Glutamatergic neuron (in vitro differentiated cells): ENCODE data around the gene TRIM54. TPM values are rescaled to one million over a fixed set of nuclear protein-coding genes. Genes with fewer than 3 reads are reported as not detected.

Experiments
- DNase-seq: peaks from one replicate; pipeline ENCODE4 v3.0.0; 2022
- H3K27ac Mint-ChIP-seq: one replicate; pipeline ENCODE4 v1.8.0; 2020; ENCODE audit warnings: mild to moderate bottlenecking, mixed read lengths, inconsistent platforms; ENCODE audit not compliant: unreplicated experiment
- H3K27me3 Mint-ChIP-seq: one replicate; pipeline ENCODE4 v1.8.0; 2020; ENCODE audit warnings: mild to moderate bottlenecking, moderate library complexity, mixed read lengths, inconsistent platforms; ENCODE audit not compliant: unreplicated experiment
- H3K36me3 Mint-ChIP-seq: one replicate; pipeline ENCODE4 v1.8.0; 2020; ENCODE audit warnings: mild to moderate bottlenecking, mixed read lengths, inconsistent platforms; ENCODE audit not compliant: unreplicated experiment
- H3K4me1 Mint-ChIP-seq: one replicate; pipeline ENCODE4 v1.8.0; 2020; ENCODE audit warnings: mild to moderate bottlenecking, low read depth, mixed read lengths, inconsistent platforms; ENCODE audit not compliant: unreplicated experiment
- H3K4me3 Mint-ChIP-seq: one replicate; pipeline ENCODE4 v1.8.0; 2020; ENCODE audit warnings: mild to moderate bottlenecking, mixed read lengths, inconsistent platforms; ENCODE audit not compliant: unreplicated experiment
- H3K9me3 Mint-ChIP-seq: one replicate; pipeline ENCODE4 v1.8.0; 2020; ENCODE audit warnings: mild to moderate bottlenecking, moderate library complexity, mixed read lengths, inconsistent platforms; ENCODE audit not compliant: unreplicated experiment
- total RNA-seq: library from RNA; stranded (reverse); fragmentation: NEBNext Ultra II Directional; extraction: Animal tissue kit (Norgen Biotek cat#: 25700); gene quantifications from one replicate; pipeline ENCODE4 v1.2.1, GENCODE V29; 2021; ENCODE audit not compliant: unreplicated experiment
- TF ChIP-seq, protein P1 (sequence below): fragments of 200-600 bp; sonication (generic); IDR thresholded peaks from one replicate; pipeline ENCODE4 v1.5.0; 2021; ENCODE audit not compliant: partially characterized antibody, unreplicated experiment

The TRIM54 gene
- total RNA-seq, 1 donor from 2014 or later = 2.0 TPM

DNA sequence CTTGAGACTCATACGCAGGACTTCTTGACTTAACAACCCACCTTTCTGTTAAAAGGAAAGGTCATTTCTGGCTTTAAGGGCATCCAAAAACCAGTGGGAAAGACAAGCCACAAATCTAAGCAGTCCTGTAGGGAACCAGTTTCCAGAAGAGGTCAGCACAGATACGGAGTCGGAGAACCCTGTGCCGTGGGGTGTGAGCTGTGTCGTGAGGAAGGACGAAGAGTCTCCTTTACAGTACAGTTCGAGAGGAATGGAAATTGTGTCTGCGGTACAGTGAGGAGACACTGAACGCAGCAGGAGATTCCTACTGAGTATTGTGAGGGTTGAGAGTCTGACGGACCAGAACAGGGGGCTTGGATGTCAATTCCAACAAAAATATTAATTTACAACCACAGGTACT, 37.1 kb upstream of the TRIM54 start:
- Mint-ChIP-seq H3K9me3 (no peaks in the 10 kb centered on the region), H3K36me3 (no peaks in the 10 kb centered on the region), H3K4me3 (no peak overlapping the region), H3K27me3 (peaks cover 2% of the 10 kb centered on the region), H3K27ac (no peak overlapping the region), H3K4me1 (no peaks in the 10 kb centered on the region)
- DNase-seq = no peak
- TF ChIP-seq, protein P1, sequence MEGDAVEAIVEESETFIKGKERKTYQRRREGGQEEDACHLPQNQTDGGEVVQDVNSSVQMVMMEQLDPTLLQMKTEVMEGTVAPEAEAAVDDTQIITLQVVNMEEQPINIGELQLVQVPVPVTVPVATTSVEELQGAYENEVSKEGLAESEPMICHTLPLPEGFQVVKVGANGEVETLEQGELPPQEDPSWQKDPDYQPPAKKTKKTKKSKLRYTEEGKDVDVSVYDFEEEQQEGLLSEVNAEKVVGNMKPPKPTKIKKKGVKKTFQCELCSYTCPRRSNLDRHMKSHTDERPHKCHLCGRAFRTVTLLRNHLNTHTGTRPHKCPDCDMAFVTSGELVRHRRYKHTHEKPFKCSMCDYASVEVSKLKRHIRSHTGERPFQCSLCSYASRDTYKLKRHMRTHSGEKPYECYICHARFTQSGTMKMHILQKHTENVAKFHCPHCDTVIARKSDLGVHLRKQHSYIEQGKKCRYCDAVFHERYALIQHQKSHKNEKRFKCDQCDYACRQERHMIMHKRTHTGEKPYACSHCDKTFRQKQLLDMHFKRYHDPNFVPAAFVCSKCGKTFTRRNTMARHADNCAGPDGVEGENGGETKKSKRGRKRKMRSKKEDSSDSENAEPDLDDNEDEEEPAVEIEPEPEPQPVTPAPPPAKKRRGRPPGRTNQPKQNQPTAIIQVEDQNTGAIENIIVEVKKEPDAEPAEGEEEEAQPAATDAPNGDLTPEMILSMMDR = no peak

DNA sequence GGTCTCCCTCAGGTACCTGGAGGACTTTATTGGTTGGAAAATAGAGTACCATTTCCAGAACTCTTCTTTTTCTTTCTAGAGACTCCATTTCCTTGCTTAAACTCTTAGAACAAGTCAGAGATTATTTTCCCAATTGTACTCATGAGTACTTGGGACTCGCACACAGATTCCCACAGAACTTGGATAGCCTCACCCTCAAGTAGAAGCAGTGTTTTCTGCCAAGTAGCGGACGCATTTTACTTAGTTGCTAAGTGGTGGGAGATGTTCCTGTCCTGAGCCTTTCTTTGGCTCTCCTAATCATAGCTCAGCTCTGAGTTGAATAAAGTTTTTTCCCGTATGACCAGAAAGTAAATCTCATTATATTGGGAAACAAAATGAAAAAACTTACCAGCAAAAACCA, 36.6 kb upstream of the TRIM54 start:
- Mint-ChIP-seq H3K4me3 (no peak overlapping the region), H3K4me1 (no peaks in the 10 kb centered on the region), H3K27ac (no peak overlapping the region), H3K27me3 (peaks cover 2% of the 10 kb centered on the region), H3K36me3 (no peaks in the 10 kb centered on the region), H3K9me3 (no peaks in the 10 kb centered on the region)
- TF ChIP-seq, protein P1 = no peak
- DNase-seq = no peak

DNA sequence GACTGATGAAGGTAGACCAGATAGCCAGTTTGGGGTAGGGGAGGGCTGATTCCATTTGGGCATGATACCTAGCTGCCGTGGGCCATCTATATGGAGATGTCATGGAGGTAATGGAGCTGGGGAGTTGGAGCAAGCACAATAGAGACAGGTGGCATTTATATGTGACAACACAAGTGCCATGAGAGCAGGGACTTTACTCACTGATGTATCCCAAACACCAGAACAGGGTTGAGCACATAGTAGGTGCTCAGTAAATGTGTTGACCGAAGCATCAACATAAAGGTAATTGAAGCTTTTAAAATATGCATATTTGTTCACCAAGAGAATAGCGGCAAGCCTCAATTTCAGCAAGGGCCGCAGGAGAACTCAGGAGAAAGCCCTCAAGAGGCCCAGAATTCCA, 34.3 kb upstream of the TRIM54 start:
- TF ChIP-seq, protein P1 = no peak
- Mint-ChIP-seq H3K36me3 (no peaks in the 10 kb centered on the region), H3K9me3 (peaks cover 2% of the 10 kb centered on the region), H3K27me3 (peaks cover 6% of the 10 kb centered on the region), H3K4me1 (peaks cover 3% of the 10 kb centered on the region), H3K4me3 (no peak overlapping the region), H3K27ac (no peak overlapping the region)
- no peak for DNase-seq

DNA sequence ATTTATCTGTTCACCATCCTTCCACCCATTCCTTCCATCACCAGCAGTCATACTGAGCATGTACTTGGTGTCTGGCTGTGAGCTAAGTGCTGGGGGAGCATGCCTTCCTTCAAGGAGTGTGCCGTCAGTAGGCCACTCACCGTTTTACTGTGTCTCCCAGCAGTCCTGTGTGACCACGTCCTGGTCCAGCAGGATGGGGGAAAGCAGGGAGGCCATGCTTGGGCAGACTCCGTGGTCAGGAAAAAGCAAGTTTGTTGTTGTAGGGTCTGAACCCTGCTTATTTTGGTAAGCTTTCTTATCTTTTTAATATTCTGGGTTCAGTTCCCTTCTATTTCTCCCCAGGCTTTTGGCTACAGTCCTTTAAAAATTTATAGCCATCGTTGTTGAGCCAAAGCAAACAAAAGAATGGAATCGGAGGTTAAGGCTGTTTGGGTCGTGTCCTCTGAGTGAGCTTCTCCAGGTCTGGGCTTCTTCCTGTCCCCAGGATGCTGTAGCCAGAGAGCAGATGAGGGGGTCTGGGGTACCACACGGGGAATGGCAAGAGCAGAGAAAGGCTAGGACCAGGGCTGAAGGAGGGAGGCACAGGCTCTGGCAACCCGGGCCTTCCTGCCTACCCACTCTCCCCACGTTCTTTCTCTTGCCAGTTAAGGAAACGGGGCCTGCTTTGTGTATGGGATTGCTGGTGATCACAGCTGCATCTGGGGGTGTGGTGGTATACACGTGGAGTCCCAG, 32.9 kb upstream of the TRIM54 start:
- no peak for DNase-seq
- Mint-ChIP-seq H3K9me3 (peaks cover 2% of the 10 kb centered on the region), H3K27ac (no peak overlapping the region), H3K27me3 (peaks cover 6% of the 10 kb centered on the region), H3K4me1 (peaks cover 3% of the 10 kb centered on the region), H3K4me3 (no peak overlapping the region), H3K36me3 (no peaks in the 10 kb centered on the region)
- TF ChIP-seq, protein P1 = no peak

DNA sequence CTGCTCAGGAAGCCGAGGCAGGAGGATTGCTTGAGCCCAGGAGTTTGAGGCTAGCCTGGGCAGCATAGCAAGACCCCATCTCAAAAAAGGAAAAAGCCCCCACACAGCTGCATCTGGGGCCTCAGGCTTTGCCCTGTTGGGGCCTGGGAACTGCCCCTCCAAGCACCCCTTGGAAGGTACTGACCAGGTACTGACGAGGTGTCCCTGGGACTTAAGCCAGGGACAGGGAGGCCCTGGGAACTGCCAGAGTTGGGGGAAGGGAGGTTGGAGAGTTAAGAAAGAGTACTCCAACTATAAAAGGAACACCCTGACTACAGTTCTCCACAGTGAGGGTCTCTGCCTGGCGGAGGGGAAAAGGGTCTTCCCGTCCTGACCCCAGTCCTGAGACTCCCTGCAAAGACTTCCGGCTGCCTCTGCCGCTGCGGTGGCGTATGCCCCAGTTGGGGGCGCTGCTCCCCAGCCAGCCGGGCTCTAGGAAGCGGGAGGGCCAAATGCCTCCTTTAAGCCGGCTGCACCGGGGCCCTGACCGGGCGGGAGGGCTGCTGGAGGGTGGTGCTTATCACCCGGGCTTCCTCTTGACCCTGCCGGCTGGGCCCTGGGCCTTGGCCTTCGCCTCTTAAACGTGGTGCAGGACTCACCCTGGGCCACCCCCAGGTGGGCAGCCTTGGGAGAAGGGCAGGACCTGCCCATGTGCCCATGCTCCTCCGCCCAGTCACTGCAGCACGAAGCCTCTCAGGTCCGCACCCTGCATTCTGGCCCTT, 32.2 kb upstream of the TRIM54 start:
- Mint-ChIP-seq H3K9me3 (peaks cover 2% of the 10 kb centered on the region), H3K27me3 (peaks cover 6% of the 10 kb centered on the region), H3K36me3 (no peaks in the 10 kb centered on the region), H3K4me1 (peaks cover 3% of the 10 kb centered on the region), H3K4me3 (no peak overlapping the region), H3K27ac (no peak overlapping the region)
- TF ChIP-seq, protein P1 = peak; percentile 60
- peak; percentile 84 for DNase-seq
